ENCODE data around the gene LIN28B.

DNA sequence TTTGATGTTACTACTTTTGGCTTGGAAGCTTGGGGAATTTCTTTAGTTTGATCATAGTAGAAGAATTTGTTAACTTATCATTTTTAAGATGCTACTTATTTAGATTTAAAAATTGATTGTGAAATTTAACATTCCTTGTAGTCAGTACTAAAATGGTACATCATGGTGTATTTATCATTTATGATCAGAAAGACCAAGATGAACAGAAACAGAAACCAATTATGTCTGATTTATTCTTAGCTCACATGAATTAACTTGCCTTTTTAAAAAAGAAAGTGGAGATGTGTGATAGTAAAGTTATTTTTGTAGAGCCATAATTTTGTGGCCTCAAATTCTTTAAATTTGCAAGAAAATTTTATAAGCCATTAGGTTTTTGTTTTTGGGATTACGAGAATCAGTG, 77.6 kb downstream of the LIN28B start:
- TF ChIP-seq, protein P1, sequence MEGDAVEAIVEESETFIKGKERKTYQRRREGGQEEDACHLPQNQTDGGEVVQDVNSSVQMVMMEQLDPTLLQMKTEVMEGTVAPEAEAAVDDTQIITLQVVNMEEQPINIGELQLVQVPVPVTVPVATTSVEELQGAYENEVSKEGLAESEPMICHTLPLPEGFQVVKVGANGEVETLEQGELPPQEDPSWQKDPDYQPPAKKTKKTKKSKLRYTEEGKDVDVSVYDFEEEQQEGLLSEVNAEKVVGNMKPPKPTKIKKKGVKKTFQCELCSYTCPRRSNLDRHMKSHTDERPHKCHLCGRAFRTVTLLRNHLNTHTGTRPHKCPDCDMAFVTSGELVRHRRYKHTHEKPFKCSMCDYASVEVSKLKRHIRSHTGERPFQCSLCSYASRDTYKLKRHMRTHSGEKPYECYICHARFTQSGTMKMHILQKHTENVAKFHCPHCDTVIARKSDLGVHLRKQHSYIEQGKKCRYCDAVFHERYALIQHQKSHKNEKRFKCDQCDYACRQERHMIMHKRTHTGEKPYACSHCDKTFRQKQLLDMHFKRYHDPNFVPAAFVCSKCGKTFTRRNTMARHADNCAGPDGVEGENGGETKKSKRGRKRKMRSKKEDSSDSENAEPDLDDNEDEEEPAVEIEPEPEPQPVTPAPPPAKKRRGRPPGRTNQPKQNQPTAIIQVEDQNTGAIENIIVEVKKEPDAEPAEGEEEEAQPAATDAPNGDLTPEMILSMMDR (IDR thresholded peaks at IDR 0.05; ENCODE audit: low read depth, low read length, missing input control), result no peak
- TF ChIP-seq, protein P2, sequence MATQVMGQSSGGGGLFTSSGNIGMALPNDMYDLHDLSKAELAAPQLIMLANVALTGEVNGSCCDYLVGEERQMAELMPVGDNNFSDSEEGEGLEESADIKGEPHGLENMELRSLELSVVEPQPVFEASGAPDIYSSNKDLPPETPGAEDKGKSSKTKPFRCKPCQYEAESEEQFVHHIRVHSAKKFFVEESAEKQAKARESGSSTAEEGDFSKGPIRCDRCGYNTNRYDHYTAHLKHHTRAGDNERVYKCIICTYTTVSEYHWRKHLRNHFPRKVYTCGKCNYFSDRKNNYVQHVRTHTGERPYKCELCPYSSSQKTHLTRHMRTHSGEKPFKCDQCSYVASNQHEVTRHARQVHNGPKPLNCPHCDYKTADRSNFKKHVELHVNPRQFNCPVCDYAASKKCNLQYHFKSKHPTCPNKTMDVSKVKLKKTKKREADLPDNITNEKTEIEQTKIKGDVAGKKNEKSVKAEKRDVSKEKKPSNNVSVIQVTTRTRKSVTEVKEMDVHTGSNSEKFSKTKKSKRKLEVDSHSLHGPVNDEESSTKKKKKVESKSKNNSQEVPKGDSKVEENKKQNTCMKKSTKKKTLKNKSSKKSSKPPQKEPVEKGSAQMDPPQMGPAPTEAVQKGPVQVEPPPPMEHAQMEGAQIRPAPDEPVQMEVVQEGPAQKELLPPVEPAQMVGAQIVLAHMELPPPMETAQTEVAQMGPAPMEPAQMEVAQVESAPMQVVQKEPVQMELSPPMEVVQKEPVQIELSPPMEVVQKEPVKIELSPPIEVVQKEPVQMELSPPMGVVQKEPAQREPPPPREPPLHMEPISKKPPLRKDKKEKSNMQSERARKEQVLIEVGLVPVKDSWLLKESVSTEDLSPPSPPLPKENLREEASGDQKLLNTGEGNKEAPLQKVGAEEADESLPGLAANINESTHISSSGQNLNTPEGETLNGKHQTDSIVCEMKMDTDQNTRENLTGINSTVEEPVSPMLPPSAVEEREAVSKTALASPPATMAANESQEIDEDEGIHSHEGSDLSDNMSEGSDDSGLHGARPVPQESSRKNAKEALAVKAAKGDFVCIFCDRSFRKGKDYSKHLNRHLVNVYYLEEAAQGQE (IDR thresholded peaks at IDR 0.05), result no peak
- TF ChIP-seq SP1 (IDR thresholded peaks at IDR 0.05) (no peak), RAD21 (IDR thresholded peaks at IDR 0.05) (no peak), YY1 (IDR thresholded peaks at IDR 0.05) (no peak), TAF1 (conservative IDR thresholded peaks at IDR 0.05) (no peak)
- TF ChIP-seq, protein P3, sequence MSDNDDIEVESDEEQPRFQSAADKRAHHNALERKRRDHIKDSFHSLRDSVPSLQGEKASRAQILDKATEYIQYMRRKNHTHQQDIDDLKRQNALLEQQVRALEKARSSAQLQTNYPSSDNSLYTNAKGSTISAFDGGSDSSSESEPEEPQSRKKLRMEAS (IDR thresholded peaks at IDR 0.05), result no peak
- TF ChIP-seq, protein P4, sequence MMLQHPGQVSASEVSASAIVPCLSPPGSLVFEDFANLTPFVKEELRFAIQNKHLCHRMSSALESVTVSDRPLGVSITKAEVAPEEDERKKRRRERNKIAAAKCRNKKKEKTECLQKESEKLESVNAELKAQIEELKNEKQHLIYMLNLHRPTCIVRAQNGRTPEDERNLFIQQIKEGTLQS (IDR thresholded peaks at IDR 0.05), result no peak
